Caco-2 (cell line): ENCODE results near the gene HTT. TPM values are rescaled to one million over a fixed set of nuclear protein-coding genes. Genes with fewer than 3 reads are reported as not detected.

ENCODE experiments used
- BruUV-seq: library from RNA; stranded (reverse); fragments of 400-500 nt; replicated peaks from 2 replicates; lab custom pipeline; 2021; lab: Mats Ljungman, UMichigan
- CTCF ChIA-PET: fragments of 300-600 bp; sonication (Branson Sonifier 250); formaldehyde crosslinking; loops from one replicate; lab custom pipeline; 2022; ENCODE audit warnings: antibody characterized with exemption; lab: Charles Lee
- POLR2A ChIA-PET: fragments of 300-600 bp; sonication (Branson Sonifier 250); formaldehyde crosslinking; loops from one replicate; lab custom pipeline; 2022; ENCODE audit warnings: antibody characterized with exemption; lab: Charles Lee
- DNase-seq, 2 experiments: peaks; one replicate each; pipeline versions ENCODE4 v3.0.0 to v3.0.0-alpha.2; 2020 to 2022
- H3K27me3 ChIP-seq: replicated peaks from 2 replicates; pipeline ENCODE4 v1.6.0; 2011; ENCODE audit warnings: low read length; ENCODE audit not compliant: control insufficient read depth, insufficient read depth
- H3K36me3 ChIP-seq: 2 replicates; pipeline ENCODE4 v1.5.1; 2011; ENCODE audit warnings: low read length; ENCODE audit not compliant: control insufficient read depth, insufficient read depth
- H3K4me1 ChIP-seq: fragments of 250-450 bp; sonication (Bioruptor Pico); 2 replicates; pipeline ENCODE4 v1.5.1; 2020; ENCODE audit warnings: mild to moderate bottlenecking
- H3K4me3 ChIP-seq: 2 replicates; pipeline ENCODE4 v1.5.1; 2011; ENCODE audit warnings: low read depth, mild to moderate bottlenecking, control low read depth, low read length
- H3K9me3 ChIP-seq: fragments of 250-450 bp; sonication (Bioruptor Pico); 2 replicates; pipeline ENCODE4 v1.5.1; 2020; ENCODE audit warnings: mild to moderate bottlenecking, moderate library complexity
- H3K27ac Mint-ChIP-seq: one replicate; pipeline ENCODE4 v1.8.0; 2022; ENCODE audit warnings: mixed read lengths; ENCODE audit not compliant: unreplicated experiment
- H3K27me3 Mint-ChIP-seq: one replicate; pipeline ENCODE4 v1.8.0; 2022; ENCODE audit warnings: mixed read lengths; ENCODE audit not compliant: insufficient read depth, unreplicated experiment
- H3K36me3 Mint-ChIP-seq: one replicate; pipeline ENCODE4 v1.8.0; 2022; ENCODE audit warnings: mild to moderate bottlenecking, mixed read lengths; ENCODE audit not compliant: insufficient read depth, unreplicated experiment
- H3K4me1 Mint-ChIP-seq: one replicate; pipeline ENCODE4 v1.8.0; 2022; ENCODE audit warnings: low read depth, mixed read lengths; ENCODE audit not compliant: unreplicated experiment
- H3K4me3 Mint-ChIP-seq: one replicate; pipeline ENCODE4 v1.8.0; 2022; ENCODE audit warnings: mild to moderate bottlenecking, moderate library complexity, mixed read lengths; ENCODE audit not compliant: unreplicated experiment
- H3K9me3 Mint-ChIP-seq: one replicate; pipeline ENCODE4 v1.8.0; 2022; ENCODE audit warnings: mixed read lengths; ENCODE audit not compliant: unreplicated experiment
- intact Hi-C: fragments of 100-400 bp; cut with micrococcal nuclease; formaldehyde crosslinking; loops from one replicate; pipeline ENCODE4 v1.10.0; 2022; ENCODE audit not compliant: unreplicated experiment
- total RNA-seq: library from RNA; stranded (reverse); gene quantifications from 2 replicates; pipeline ENCODE4 v1.2.3, GENCODE V29; 2022
- TF ChIP-seq, protein P1 (sequence below), 2 experiments: fragments of 200-600 bp in 1 of 2; IDR thresholded peaks; 1 replicate in 1 of 2; 2 replicates in 1 of 2; pipeline versions ENCODE4 v1.5.1 to v1.8.0; 2011 to 2022; ENCODE audit warnings: antibody characterized with exemption in 1 of 2, control low read depth in 1 of 2, inconsistent platforms in 1 of 2, low read depth in 1 of 2, low read length in 1 of 2, mild to moderate bottlenecking in 1 of 2, moderate library complexity in 1 of 2; ENCODE audit not compliant: insufficient read depth in 1 of 2, severe bottlenecking in 1 of 2, unreplicated experiment in 1 of 2

HTT gene
- total RNA-seq, 1 experiment from 2014 or later = 63.3 TPM

DNA sequence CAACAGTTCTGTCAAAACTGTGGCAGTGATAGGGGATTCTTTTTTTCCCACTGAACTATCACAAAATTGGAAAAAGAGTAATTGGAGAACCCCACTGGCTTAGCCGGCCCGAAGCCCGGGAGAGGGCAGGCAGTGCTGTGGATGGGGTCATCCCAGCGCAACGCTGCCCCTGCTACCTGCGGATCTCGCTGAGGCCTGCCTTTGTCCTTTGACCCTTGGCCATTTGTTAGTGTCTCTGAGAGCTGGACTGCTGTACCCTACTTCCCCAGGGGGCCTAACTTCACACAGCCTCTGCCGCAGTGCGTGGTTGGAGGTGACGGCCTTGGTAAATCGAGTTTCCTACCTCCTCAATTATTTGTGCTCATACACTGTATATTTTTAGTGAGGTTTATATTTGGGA lies 131.5 kb downstream of the HTT start:
- no peak overlapping the region for H3K4me3 ChIP-seq
- no peak for DNase-seq
- H3K36me3 Mint-ChIP-seq = peaks cover 46% of the 10 kb centered on the region
- H3K4me1 ChIP-seq = no peaks in the 10 kb centered on the region
- H3K27me3 ChIP-seq = no peaks in the 10 kb centered on the region
- no peaks in the 10 kb centered on the region for H3K9me3 ChIP-seq
- intact Hi-C loops = no loop called here
- no peaks in the 10 kb centered on the region for H3K27me3 Mint-ChIP-seq
- H3K4me3 Mint-ChIP-seq = no peak overlapping the region
- CTCF ChIA-PET = no interaction called here
- H3K4me1 Mint-ChIP-seq = peaks cover 13% of the 10 kb centered on the region
- H3K36me3 ChIP-seq = peaks cover 1% of the 10 kb centered on the region; the same call in 1 of the 2 replicates
- BruUV-seq = no TSS peak
- H3K9me3 Mint-ChIP-seq = no peaks in the 10 kb centered on the region
- POLR2A ChIA-PET = no interaction called here
- no peak overlapping the region for H3K27ac Mint-ChIP-seq
- TF ChIP-seq, protein P1, sequence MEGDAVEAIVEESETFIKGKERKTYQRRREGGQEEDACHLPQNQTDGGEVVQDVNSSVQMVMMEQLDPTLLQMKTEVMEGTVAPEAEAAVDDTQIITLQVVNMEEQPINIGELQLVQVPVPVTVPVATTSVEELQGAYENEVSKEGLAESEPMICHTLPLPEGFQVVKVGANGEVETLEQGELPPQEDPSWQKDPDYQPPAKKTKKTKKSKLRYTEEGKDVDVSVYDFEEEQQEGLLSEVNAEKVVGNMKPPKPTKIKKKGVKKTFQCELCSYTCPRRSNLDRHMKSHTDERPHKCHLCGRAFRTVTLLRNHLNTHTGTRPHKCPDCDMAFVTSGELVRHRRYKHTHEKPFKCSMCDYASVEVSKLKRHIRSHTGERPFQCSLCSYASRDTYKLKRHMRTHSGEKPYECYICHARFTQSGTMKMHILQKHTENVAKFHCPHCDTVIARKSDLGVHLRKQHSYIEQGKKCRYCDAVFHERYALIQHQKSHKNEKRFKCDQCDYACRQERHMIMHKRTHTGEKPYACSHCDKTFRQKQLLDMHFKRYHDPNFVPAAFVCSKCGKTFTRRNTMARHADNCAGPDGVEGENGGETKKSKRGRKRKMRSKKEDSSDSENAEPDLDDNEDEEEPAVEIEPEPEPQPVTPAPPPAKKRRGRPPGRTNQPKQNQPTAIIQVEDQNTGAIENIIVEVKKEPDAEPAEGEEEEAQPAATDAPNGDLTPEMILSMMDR (IDR thresholded peaks at IDR 0.05; ENCODE audit: insufficient read depth in 1 of 2, low read depth in 1 of 2, low read length in 1 of 2, severe bottlenecking in 1 of 2, unreplicated experiment in 1 of 2) = no peak

- Histone ChIP-seq H3K9me3 (no peaks in the 10 kb centered on the region), H3K36me3 (peaks cover 1% of the 10 kb centered on the region; the same call in 1 of the 2 replicates), H3K4me3 (no peak overlapping the region), H3K27me3 (no peaks in the 10 kb centered on the region), H3K4me1 (no peaks in the 10 kb centered on the region)
- DNase-seq = no peak
- no TSS peak for BruUV-seq
- no peaks in the 10 kb centered on the region for H3K9me3 Mint-ChIP-seq
- ChIA-PET POLR2A (no interaction called here), CTCF (no interaction called here)
- TF ChIP-seq, protein P1 (IDR thresholded peaks at IDR 0.05; ENCODE audit: insufficient read depth in 1 of 2, low read depth in 1 of 2, low read length in 1 of 2, severe bottlenecking in 1 of 2, unreplicated experiment in 1 of 2) = no peak
- no peak overlapping the region for H3K27ac Mint-ChIP-seq
- intact Hi-C loops = loop anchor here (1.0 kb wide), 1 partner anchor 27 kb away; no protein-coding TSS in a partner anchor
- H3K4me3 Mint-ChIP-seq = no peak overlapping the region
- peaks cover 13% of the 10 kb centered on the region for H3K4me1 Mint-ChIP-seq
- H3K27me3 Mint-ChIP-seq = no peaks in the 10 kb centered on the region
- H3K36me3 Mint-ChIP-seq = peaks cover 46% of the 10 kb centered on the region
Observed at GRCh38 chr4:3206439-3207100, 132.1 kb downstream of the HTT start.

DNA sequence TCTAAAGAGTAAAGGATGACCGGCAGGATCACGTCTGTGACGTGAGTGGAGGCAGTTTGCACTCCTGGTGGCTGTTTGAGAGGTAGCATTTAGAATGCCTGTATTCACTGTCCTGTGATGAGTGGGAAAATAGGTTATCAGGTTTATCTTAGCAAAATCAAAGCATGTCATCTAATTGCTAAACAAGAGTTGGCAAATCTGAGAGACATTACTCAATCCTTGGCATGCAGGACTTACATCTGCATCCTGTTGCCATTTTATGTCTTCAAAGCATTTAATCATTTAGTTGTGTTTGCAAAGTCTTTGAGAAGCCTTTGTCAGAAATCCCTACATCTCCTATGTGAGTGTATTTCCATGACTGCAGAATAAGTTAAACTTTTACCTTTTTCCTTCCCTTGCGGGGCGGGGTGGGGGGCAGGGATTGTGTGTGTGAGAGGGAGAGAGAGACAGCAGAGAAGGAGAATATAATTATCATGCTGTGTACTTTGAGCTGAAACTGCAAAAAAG lies 133.1 kb downstream of the HTT start:
- no peak overlapping the region for H3K4me3 Mint-ChIP-seq
- Histone ChIP-seq H3K9me3 (no peaks in the 10 kb centered on the region), H3K36me3 (peaks cover 1% of the 10 kb centered on the region; the same call in 1 of the 2 replicates), H3K27me3 (no peaks in the 10 kb centered on the region), H3K4me3 (no peak overlapping the region), H3K4me1 (no peaks in the 10 kb centered on the region)
- H3K27ac Mint-ChIP-seq = no peak overlapping the region
- ChIA-PET CTCF (no interaction called here), POLR2A (no interaction called here)
- TF ChIP-seq, protein P1 (IDR thresholded peaks at IDR 0.05; ENCODE audit: insufficient read depth in 1 of 2, low read depth in 1 of 2, low read length in 1 of 2, severe bottlenecking in 1 of 2, unreplicated experiment in 1 of 2) = no peak
- no peaks in the 10 kb centered on the region for H3K9me3 Mint-ChIP-seq
- peaks cover 13% of the 10 kb centered on the region for H3K4me1 Mint-ChIP-seq
- H3K36me3 Mint-ChIP-seq = peaks cover 52% of the 10 kb centered on the region
- DNase-seq = peak in 1 of 2 experiments; percentile 49
- no TSS peak for BruUV-seq
- intact Hi-C loops = loop anchor here (1.0 kb wide), 1 partner anchor 28 kb away; no protein-coding TSS in a partner anchor
- no peaks in the 10 kb centered on the region for H3K27me3 Mint-ChIP-seq
